OCI-LY3 (cell line): Measurements from ENCODE around the gene VAV1.

Source experiments
- H2AFZ ChIP-seq: fragments of 200-600, 300-600 bp; shearing (Covaris generic); 2 replicates; pipeline ENCODE4 v1.6.0; 2014; ENCODE audit warnings: antibody characterized with exemption, low read depth, low read length
- H3K27ac ChIP-seq: fragments of 200-600, 300-600 bp; sonication (generic); 2 replicates; pipeline ENCODE4 v1.5.1; 2014; ENCODE audit warnings: mild to moderate bottlenecking, low read length, moderate library complexity, mixed read lengths
- H3K27me3 ChIP-seq: fragments of 200-600, 300-600 bp; sonication (generic); 2 replicates; pipeline ENCODE4 v1.6.1; 2014; ENCODE audit warnings: low read depth, low read length, mixed read lengths
- H3K36me3 ChIP-seq: fragments of 200-600, 300-600 bp; sonication (generic); replicated peaks from 2 replicates; pipeline ENCODE3; 2014; ENCODE audit warnings: low read depth, low read length, mixed read lengths
- H3K4me1 ChIP-seq: fragments of 300-600, 200-600 bp; sonication (generic); 2 replicates; pipeline ENCODE4 v1.6.1; 2014; ENCODE audit warnings: low read length, mixed read lengths
- H3K4me2 ChIP-seq: fragments of 200-600, 300-600 bp; sonication (generic); 2 replicates; pipeline ENCODE4 v1.6.1; 2014; ENCODE audit warnings: low read length, mixed read lengths
- H3K4me3 ChIP-seq: fragments of 300-600, 200-600 bp; sonication (generic); 2 replicates; pipeline ENCODE4 v1.5.1; 2014; ENCODE audit warnings: antibody characterized with exemption, mild to moderate bottlenecking, low read length, moderate library complexity
- H3K79me2 ChIP-seq: fragments of 300-600, 200-600 bp; shearing (Covaris generic); 2 replicates; pipeline ENCODE4 v1.6.1; 2014; ENCODE audit warnings: mild to moderate bottlenecking, low read length, mixed read lengths
- H3K9ac ChIP-seq: fragments of 300-600, 200-600 bp; shearing (Covaris generic); 2 replicates; pipeline ENCODE4 v1.6.0; 2014; ENCODE audit warnings: mild to moderate bottlenecking, low read length, moderate library complexity
- H3K9me3 ChIP-seq: fragments of 200-600, 300-600 bp; shearing (Covaris generic); 2 replicates; pipeline ENCODE4 v1.6.1; 2014; ENCODE audit warnings: low read length, mixed read lengths; ENCODE audit not compliant: insufficient read depth
- H4K20me1 ChIP-seq: fragments of 200-600, 300-600 bp; sonication (generic); 2 replicates; pipeline ENCODE4 v1.6.1; 2016; ENCODE audit warnings: low read length, mixed read lengths; ENCODE audit not compliant: insufficient read depth
- EZH2phosphoT487 ChIP-seq: fragments of 200-600 bp; shearing (Covaris generic); IDR thresholded peaks from 2 replicates; pipeline ENCODE4 v1.6.1; 2018; ENCODE audit warnings: antibody characterized with exemption, mixed run types, low read depth
- TF ChIP-seq, protein P1 (sequence below): fragments of 200-600, 300-600 bp; sonication (generic); IDR thresholded peaks from 2 replicates; pipeline ENCODE4 v1.5.1; 2014; ENCODE audit warnings: antibody characterized with exemption, low read length, low read depth

Gene VAV1

DNA sequence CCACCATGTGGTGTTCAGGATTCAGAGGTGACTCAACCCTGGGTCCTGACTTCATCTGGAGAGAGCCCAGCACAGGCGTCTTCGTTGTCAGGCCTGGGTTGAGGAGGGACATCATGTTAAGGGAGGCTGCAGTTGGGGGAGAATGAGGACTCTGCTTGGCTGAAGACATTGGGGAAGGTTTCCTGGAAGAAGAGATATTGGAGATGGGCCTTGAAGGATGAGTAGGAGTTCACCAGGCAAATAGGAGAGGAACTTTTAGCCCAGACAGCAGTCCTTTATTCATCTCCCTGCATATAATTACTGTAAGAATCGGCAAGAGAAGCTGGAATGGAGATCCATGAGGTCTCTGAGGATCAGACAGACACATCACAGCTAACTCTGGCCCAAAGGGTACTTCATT lies 38.9 kb downstream of the VAV1 start:
- no peaks in the 10 kb centered on the region for H3K27me3 ChIP-seq
- no peak overlapping the region for H3K4me3 ChIP-seq
- no peaks in the 10 kb centered on the region for H3K9me3 ChIP-seq
- peaks cover 73% of the 10 kb centered on the region for H4K20me1 ChIP-seq
- TF ChIP-seq EZH2phosphoT487: no peak
- TF ChIP-seq, protein P1, sequence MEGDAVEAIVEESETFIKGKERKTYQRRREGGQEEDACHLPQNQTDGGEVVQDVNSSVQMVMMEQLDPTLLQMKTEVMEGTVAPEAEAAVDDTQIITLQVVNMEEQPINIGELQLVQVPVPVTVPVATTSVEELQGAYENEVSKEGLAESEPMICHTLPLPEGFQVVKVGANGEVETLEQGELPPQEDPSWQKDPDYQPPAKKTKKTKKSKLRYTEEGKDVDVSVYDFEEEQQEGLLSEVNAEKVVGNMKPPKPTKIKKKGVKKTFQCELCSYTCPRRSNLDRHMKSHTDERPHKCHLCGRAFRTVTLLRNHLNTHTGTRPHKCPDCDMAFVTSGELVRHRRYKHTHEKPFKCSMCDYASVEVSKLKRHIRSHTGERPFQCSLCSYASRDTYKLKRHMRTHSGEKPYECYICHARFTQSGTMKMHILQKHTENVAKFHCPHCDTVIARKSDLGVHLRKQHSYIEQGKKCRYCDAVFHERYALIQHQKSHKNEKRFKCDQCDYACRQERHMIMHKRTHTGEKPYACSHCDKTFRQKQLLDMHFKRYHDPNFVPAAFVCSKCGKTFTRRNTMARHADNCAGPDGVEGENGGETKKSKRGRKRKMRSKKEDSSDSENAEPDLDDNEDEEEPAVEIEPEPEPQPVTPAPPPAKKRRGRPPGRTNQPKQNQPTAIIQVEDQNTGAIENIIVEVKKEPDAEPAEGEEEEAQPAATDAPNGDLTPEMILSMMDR: no peak
- H3K4me1 ChIP-seq: no peaks in the 10 kb centered on the region
- no peak overlapping the region for H3K4me2 ChIP-seq
- H2AFZ ChIP-seq: no peak overlapping the region
- no peak overlapping the region for H3K27ac ChIP-seq
- H3K79me2 ChIP-seq: peaks cover 58% of the 10 kb centered on the region
- H3K9ac ChIP-seq: no peak overlapping the region
- H3K36me3 ChIP-seq: peaks cover 24% of the 10 kb centered on the region

GRCh38 chr19:6811906-6812305 lies 39.4 kb downstream of the VAV1 start:
- Histone ChIP-seq H3K36me3 (peaks cover 26% of the 10 kb centered on the region), H4K20me1 (peaks cover 71% of the 10 kb centered on the region), H3K4me1 (peaks cover 4% of the 10 kb centered on the region), H3K27ac (no peak overlapping the region), H3K4me3 (no peak overlapping the region), H2AFZ (no peak overlapping the region), H3K4me2 (no peak overlapping the region), H3K9ac (no peak overlapping the region), H3K9me3 (no peaks in the 10 kb centered on the region), H3K27me3 (no peaks in the 10 kb centered on the region), H3K79me2 (peaks cover 58% of the 10 kb centered on the region)
- TF ChIP-seq, protein P1: no peak
- no peak for TF ChIP-seq EZH2phosphoT487

- peaks cover 59% of the 10 kb centered on the region for H3K79me2 ChIP-seq
- H3K9ac ChIP-seq: no peak overlapping the region
- H3K27ac ChIP-seq: no peak overlapping the region
- H3K9me3 ChIP-seq: no peaks in the 10 kb centered on the region
- H4K20me1 ChIP-seq: peaks cover 70% of the 10 kb centered on the region
- H3K36me3 ChIP-seq: peaks cover 30% of the 10 kb centered on the region
- H2AFZ ChIP-seq: no peak overlapping the region
- H3K4me1 ChIP-seq: peaks cover 6% of the 10 kb centered on the region
- no peaks in the 10 kb centered on the region for H3K27me3 ChIP-seq
- TF ChIP-seq, protein P1: no peak
- no peak for TF ChIP-seq EZH2phosphoT487
- H3K4me3 ChIP-seq: no peak overlapping the region
- no peak overlapping the region for H3K4me2 ChIP-seq
Observed at GRCh38 chr19:6812612-6813011, 40.1 kb downstream of the VAV1 start.

- no peak overlapping the region for H3K4me3 ChIP-seq
- H3K27me3 ChIP-seq: no peaks in the 10 kb centered on the region
- peaks cover 72% of the 10 kb centered on the region for H4K20me1 ChIP-seq
- no peak overlapping the region for H2AFZ ChIP-seq
- peaks cover 32% of the 10 kb centered on the region for H3K36me3 ChIP-seq
- H3K27ac ChIP-seq: no peak overlapping the region
- H3K4me2 ChIP-seq: no peak overlapping the region
- TF ChIP-seq, protein P1: no peak
- no peak for TF ChIP-seq EZH2phosphoT487
- H3K79me2 ChIP-seq: peaks cover 69% of the 10 kb centered on the region
- H3K4me1 ChIP-seq: peaks cover 6% of the 10 kb centered on the region
- H3K9ac ChIP-seq: no peak overlapping the region
- no peaks in the 10 kb centered on the region for H3K9me3 ChIP-seq
Observed at GRCh38 chr19:6813659-6814058, 41.2 kb downstream of the VAV1 start.
